H1 (cell line): Measurements from ENCODE around the gene ADGRG1. TPM values are rescaled to one million over a fixed set of nuclear protein-coding genes. Genes with fewer than 3 reads are reported as not detected.

Source experiments
- CTCF ChIA-PET: fragments of 300-600 bp; sonication (Branson Sonifier 250); formaldehyde crosslinking; loops from one replicate; lab custom pipeline; 2021; ENCODE audit not compliant: partially characterized antibody; lab: Charles Lee
- POLR2A ChIA-PET: fragments of 300-600 bp; sonication (Branson Sonifier 250); formaldehyde crosslinking; loops from one replicate; lab custom pipeline; 2021; ENCODE audit warnings: inconsistent platforms; ENCODE audit not compliant: partially characterized antibody; lab: Charles Lee
- DNase-seq, 2 experiments: peaks; one replicate each; pipeline versions ENCODE4 v3.0.0 to v3.0.0-alpha.2; 2010 to 2022; ENCODE audit warnings: low spot score in 2 of 2, low read depth in 1 of 2, mixed read lengths in 1 of 2
- FAIRE-seq: peaks from 2 replicates; lab custom pipeline; 2011; peaks lifted over from hg19 to GRCh38; lab: Jason Lieb, UNC
- H2AFZ ChIP-seq: 2 replicates; pipeline ENCODE4 v1.8.1; 2012; ENCODE audit warnings: low read length, inconsistent platforms
- H2AK5ac ChIP-seq: 2 replicates; pipeline ENCODE4 v1.6.1; 2013; ENCODE audit warnings: low read depth, low read length
- H2BK120ac ChIP-seq: replicated peaks from 2 replicates; pipeline ENCODE3; 2013; ENCODE audit warnings: low read depth, low read length, inconsistent platforms
- H2BK12ac ChIP-seq: 2 replicates; pipeline ENCODE4 v1.6.1; 2013; ENCODE audit warnings: low read depth, low read length
- H2BK15ac ChIP-seq: 2 replicates; pipeline ENCODE4 v1.6.1; 2013; ENCODE audit warnings: low read length
- H2BK20ac ChIP-seq: 2 replicates; pipeline ENCODE4 v1.6.1; 2013; ENCODE audit warnings: low read length
- H2BK5ac ChIP-seq: 2 replicates; pipeline ENCODE4 v1.6.1; 2013; ENCODE audit warnings: low read depth, low read length
- H3K14ac ChIP-seq: 2 replicates; pipeline ENCODE4 v1.6.1; 2013; ENCODE audit warnings: inconsistent platforms; ENCODE audit not compliant: insufficient read length
- H3K18ac ChIP-seq: 2 replicates; pipeline ENCODE4 v1.6.1; 2013; ENCODE audit warnings: low read length; ENCODE audit errors: extremely low read depth
- H3K23ac ChIP-seq: 2 replicates; pipeline ENCODE4 v1.6.1; 2013; ENCODE audit warnings: inconsistent platforms; ENCODE audit not compliant: insufficient read length
- H3K23me2 ChIP-seq: 2 replicates; pipeline ENCODE4 v1.6.1; 2013; ENCODE audit warnings: low read depth, low read length
- H3K27ac ChIP-seq: 2 replicates; pipeline ENCODE4 v1.6.1; 2011; ENCODE audit warnings: low read depth, low read length, inconsistent platforms
- H3K27me3 ChIP-seq, 4 experiments: replicated peaks in 1 of 4; 1 replicate in 1 of 4; 2 replicates in 3 of 4; pipeline versions ENCODE4 v1.6.1 to v1.8.1; 2011 to 2013; ENCODE audit warnings: low read length in 3 of 4, mild to moderate bottlenecking in 3 of 4, inconsistent platforms in 2 of 4, mixed read lengths in 2 of 4, moderate library complexity in 1 of 4; ENCODE audit not compliant: control insufficient read depth in 3 of 4, insufficient read depth in 3 of 4; ENCODE audit errors: extremely low read depth in 1 of 4
- H3K36me3 ChIP-seq, 4 experiments: 2 replicates each; pipeline versions ENCODE4 v1.6.1 to v1.8.1; 2011 to 2013; ENCODE audit warnings: mild to moderate bottlenecking in 4 of 4, low read length in 3 of 4, moderate library complexity in 2 of 4, control low read depth in 1 of 4, inconsistent platforms in 1 of 4; ENCODE audit not compliant: insufficient read depth in 4 of 4, control insufficient read depth in 2 of 4
- H3K4ac ChIP-seq: replicated peaks from 2 replicates; pipeline ENCODE3; 2013; ENCODE audit warnings: low read length, low read depth, mixed read lengths, inconsistent platforms; ENCODE audit not compliant: insufficient read length
- H3K4me1 ChIP-seq, 4 experiments: replicated peaks in 1 of 4; 1 replicate in 1 of 4; 2 replicates in 3 of 4; pipeline versions ENCODE4 v1.6.1 to v1.8.1; 2011 to 2013; ENCODE audit warnings: low read length in 3 of 4, inconsistent platforms in 2 of 4, mixed read lengths in 1 of 4; ENCODE audit not compliant: insufficient read depth in 4 of 4, control insufficient read depth in 3 of 4
- H3K4me2 ChIP-seq, 2 experiments: 2 replicates each; pipeline versions ENCODE4 v1.6.1 to v1.8.1; 2011 to 2013; ENCODE audit warnings: low read depth in 2 of 2, low read length in 2 of 2, control low read depth in 1 of 2, inconsistent platforms in 1 of 2, mild to moderate bottlenecking in 1 of 2; ENCODE audit not compliant: insufficient read depth in 1 of 2
- H3K4me3 ChIP-seq, 4 experiments: fragments of 200-600, 300-600 bp in 1 of 4; sonication (generic), shearing (Covaris generic), sonication (Bioruptor Twin) in 1 of 4; 2 replicates each; pipeline versions ENCODE4 v1.5.1 to v1.8.1; 2011 to 2016; ENCODE audit warnings: low read length in 4 of 4, low read depth in 3 of 4, control low read depth in 2 of 4, inconsistent platforms in 2 of 4, mild to moderate bottlenecking in 2 of 4, mixed read lengths in 1 of 4, moderate library complexity in 1 of 4; ENCODE audit not compliant: insufficient read depth in 2 of 4; ENCODE audit errors: extremely low read depth in 1 of 4
- H3K56ac ChIP-seq: replicated peaks from 2 replicates; pipeline ENCODE3; 2013; ENCODE audit warnings: low read depth, mild to moderate bottlenecking, mixed read lengths, low read length, inconsistent platforms; ENCODE audit not compliant: insufficient read length
- H3K79me1 ChIP-seq: 2 replicates; pipeline ENCODE4 v1.6.1; 2013; ENCODE audit warnings: low read depth, low read length, control low read depth
- H3K79me2 ChIP-seq, 2 experiments: 2 replicates each; pipeline versions ENCODE4 v1.6.1 to v1.8.1; 2012 to 2013; ENCODE audit warnings: low read length in 2 of 2, mild to moderate bottlenecking in 2 of 2, inconsistent platforms in 1 of 2; ENCODE audit not compliant: insufficient read depth in 2 of 2, control insufficient read depth in 1 of 2
- H3K9ac ChIP-seq, 4 experiments: replicated peaks in 1 of 4; 1 replicate in 1 of 4; 2 replicates in 3 of 4; pipeline versions ENCODE4 v1.6.1 to v1.8.1; 2011 to 2013; ENCODE audit warnings: low read depth in 3 of 4, low read length in 3 of 4, control low read depth in 2 of 4, mild to moderate bottlenecking in 2 of 4, moderate library complexity in 2 of 4, inconsistent platforms in 1 of 4; ENCODE audit errors: extremely low read depth in 1 of 4
- H3K9me3 ChIP-seq, 2 experiments: 2 replicates each; pipeline versions ENCODE4 v1.6.1 to v1.8.1; 2012 to 2013; ENCODE audit warnings: mild to moderate bottlenecking in 2 of 2, moderate library complexity in 2 of 2, control low read depth in 1 of 2, inconsistent platforms in 1 of 2, low read depth in 1 of 2, low read length in 1 of 2, mixed read lengths in 1 of 2; ENCODE audit not compliant: insufficient read depth in 2 of 2
- H4K20me1 ChIP-seq, 2 experiments: replicated peaks in 1 of 2; 2 replicates each; pipeline versions ENCODE3 to v1.8.1; 2011 to 2013; ENCODE audit warnings: inconsistent platforms in 2 of 2, low read length in 2 of 2, mild to moderate bottlenecking in 1 of 2; ENCODE audit not compliant: insufficient read depth in 2 of 2, control insufficient read depth in 1 of 2
- H4K5ac ChIP-seq: 2 replicates; pipeline ENCODE4 v1.6.1; 2013; ENCODE audit warnings: low read length, low read depth, mixed read lengths, inconsistent platforms; ENCODE audit not compliant: insufficient read length
- H4K8ac ChIP-seq: 2 replicates; pipeline ENCODE4 v1.8.0; 2013; ENCODE audit warnings: mild to moderate bottlenecking, moderate library complexity, low read length, inconsistent platforms; ENCODE audit not compliant: insufficient read depth; ENCODE audit errors: extremely low read depth
- H4K91ac ChIP-seq: replicated peaks from 2 replicates; pipeline ENCODE3; 2013; ENCODE audit warnings: low read length, mixed read lengths, inconsistent platforms; ENCODE audit not compliant: insufficient read length
- BCL11A ChIP-seq, 2 experiments: IDR thresholded peaks; one replicate each; pipeline ENCODE4 v1.6.1; 2011; ENCODE audit warnings: low read depth in 2 of 2, low read length in 2 of 2, mild to moderate bottlenecking in 2 of 2
- BRCA1 ChIP-seq: IDR thresholded peaks from 2 replicates; pipeline ENCODE4 v1.6.1; 2012; ENCODE audit warnings: low read depth, low read length, improper control_type of control experiment
- EP300 ChIP-seq, 2 experiments: IDR thresholded peaks; 1 replicate in 1 of 2; 2 replicates in 1 of 2; pipeline ENCODE4 v1.6.1; 2011 to 2012; ENCODE audit warnings: low read depth in 2 of 2, low read length in 2 of 2, mild to moderate bottlenecking in 2 of 2, borderline replicate concordance in 1 of 2, inconsistent platforms in 1 of 2, moderate library complexity in 1 of 2
- SAP30 ChIP-seq: fragments of 300-600 bp; sonication (generic); IDR thresholded peaks from 2 replicates; pipeline ENCODE4 v1.7.1; 2012; ENCODE audit warnings: low read length, moderate library complexity, mild to moderate bottlenecking, inconsistent platforms; ENCODE audit not compliant: insufficient read depth, insufficient replicate concordance
- SRF ChIP-seq: IDR thresholded peaks from 2 replicates; pipeline ENCODE4 v1.6.1; 2011; ENCODE audit warnings: mild to moderate bottlenecking, low read depth, low read length, moderate library complexity
- WGBS, 2 experiments: shearing (Covaris generic) in 1 of 2; methylation state at CpG; one replicate each; pipeline versions ENCODE4 v1.1.6 to v1.1.7; 2013 to 2015; ENCODE audit warnings: low lambda C conversion rate in 2 of 2, mixed read lengths in 2 of 2, inconsistent platforms in 1 of 2, low coverage in 1 of 2, missing lambda C conversion rate in 1 of 2; ENCODE audit not compliant: insufficient replicate concordance in 2 of 2, insufficient coverage in 1 of 2, insufficient read length in 1 of 2; ENCODE audit errors: extremely low coverage in 1 of 2, missing lambda C conversion rate in 1 of 2; 5-methylcytosine and 5-hydroxymethylcytosine counted together
- polyA plus RNA-seq, 7 experiments: library from polyadenylated mRNA; depleted of rRNA in 3 of 7; stranded (reverse) in 5 of 7; unstranded in 2 of 7; fragments of >200 nt in 5 of 7; fragments of 200-250 nt in 2 of 7; gene quantifications; 1 replicate in 5 of 7; 2 replicates in 1 of 7; 4 replicates in 1 of 7; pipeline versions ENCODE4 v1.2.1 to v1.2.3, GENCODE V29; 2011 to 2013; ENCODE audit warnings: missing spikeins in 2 of 7, mixed read lengths in 2 of 7
- total RNA-seq: library from RNA; stranded (reverse); fragmentation: NEBNext Ultra II Directional; extraction: Animal tissue kit (Norgen Biotek cat#: 25700); gene quantifications from 2 replicates; pipeline ENCODE4 v1.2.1, GENCODE V29; 2021
- TF ChIP-seq, protein P1 (sequence below): IDR thresholded peaks from 2 replicates; pipeline ENCODE4 v1.6.1; 2011; ENCODE audit warnings: low read length, improper control_type of control experiment

ADGRG1 gene
- total and polyA plus RNA-seq, 2 of the 8 experiments (the other 6 are each of a cell fraction or from before 2014, with no cell fraction given): 1.3 to 2.6 TPM

DNA sequence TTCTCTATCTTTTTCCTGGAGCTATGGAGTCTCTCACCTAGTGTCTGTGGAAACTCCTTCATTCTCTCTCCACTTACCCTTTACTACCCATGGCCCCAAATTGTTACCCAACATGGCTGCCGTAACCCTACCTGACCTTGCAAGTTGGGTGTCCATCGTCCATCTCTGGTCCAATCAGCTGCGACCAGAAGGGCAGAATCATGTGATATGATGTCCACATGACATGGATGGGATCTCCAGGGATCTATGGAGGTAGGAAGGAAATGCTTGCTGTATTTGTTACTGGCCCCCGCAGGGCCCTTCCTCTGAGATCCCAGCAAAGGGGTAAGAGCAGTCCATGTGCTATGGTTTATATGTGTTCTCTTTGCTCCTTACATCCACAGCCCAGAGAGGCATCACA lies 58.1 kb downstream of the ADGRG1 start:
- Histone ChIP-seq H3K56ac (no peak overlapping the region), H3K14ac (no peak overlapping the region), H2BK12ac (no peak overlapping the region), H3K79me2 (no peaks in the 10 kb centered on the region), H3K27me3 (no peaks in the 10 kb centered on the region), H4K5ac (no peak overlapping the region), H3K79me1 (no peaks in the 10 kb centered on the region), H4K8ac (peak overlapping the region; percentile 45; the same call in 1 of the 2 replicates), H3K27ac (no peak overlapping the region), H2BK20ac (no peak overlapping the region), H3K4me1 (peaks cover 0 to 7% (median under 1%) of the 10 kb centered on the region in 4 experiments; a peak in 1 of 7 replicates), H3K4ac (no peak overlapping the region), H2AFZ (no peak overlapping the region), H4K20me1 (no peaks in the 10 kb centered on the region), H3K4me2 (no peak overlapping the region), H3K4me3 (no peak overlapping the region), H2BK120ac (no peak overlapping the region), H3K23me2 (no peaks in the 10 kb centered on the region), H3K9me3 (no peaks in the 10 kb centered on the region), H3K9ac (no peak overlapping the region), H3K36me3 (no peaks in the 10 kb centered on the region), H4K91ac (no peak overlapping the region), H3K23ac (no peak overlapping the region), H2BK15ac (no peak overlapping the region), H2AK5ac (no peak overlapping the region), H3K18ac (no peak overlapping the region), H2BK5ac (no peak overlapping the region)
- TF ChIP-seq BCL11A (IDR thresholded peaks at IDR 0.05; ENCODE audit: low read depth in 2 of 2, low read length in 2 of 2) (no peak), EP300 (IDR thresholded peaks at IDR 0.05; ENCODE audit: borderline replicate concordance in 1 of 2, low read depth in 2 of 2, low read length in 2 of 2) (no peak), SRF (no peak), BRCA1 (no peak), SAP30 (no peak)
- TF ChIP-seq, protein P1, sequence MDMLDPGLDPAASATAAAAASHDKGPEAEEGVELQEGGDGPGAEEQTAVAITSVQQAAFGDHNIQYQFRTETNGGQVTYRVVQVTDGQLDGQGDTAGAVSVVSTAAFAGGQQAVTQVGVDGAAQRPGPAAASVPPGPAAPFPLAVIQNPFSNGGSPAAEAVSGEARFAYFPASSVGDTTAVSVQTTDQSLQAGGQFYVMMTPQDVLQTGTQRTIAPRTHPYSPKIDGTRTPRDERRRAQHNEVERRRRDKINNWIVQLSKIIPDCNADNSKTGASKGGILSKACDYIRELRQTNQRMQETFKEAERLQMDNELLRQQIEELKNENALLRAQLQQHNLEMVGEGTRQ: 0 out of 2 replicates have a peak, but pooled peaks have one; percentile 14
- FAIRE-seq (no peak), DNase-seq (no peak)
- 96% methylated on average over 4 of the region's 4 CpGs; no CpG with 5 or more reads in 1 of the 2 experiments for WGBS, 2 experiments
- CTCF ChIA-PET: no interaction called here
- POLR2A ChIA-PET: interaction anchor here (1.5 kb wide), 1 partner anchor 10 kb away, joined by 4 read pairs; no protein-coding TSS in a partner anchor
